GM21526 (cell line): Measurements from ENCODE around the gene SP3.
"Not testable (repeated sequence)": the region's sequence is repeated elsewhere in the genome, so short reads cannot be mapped to it uniquely, and the experiment has no call there.

Experiments
- ATAC-seq: cut with Tn5 transposase; IDR thresholded peaks from one replicate; pipeline ENCODE4 v1.9.1; 2021; ENCODE audit warnings: moderate library complexity; ENCODE audit not compliant: unreplicated experiment, low FRiP score

The SP3 gene

DNA sequence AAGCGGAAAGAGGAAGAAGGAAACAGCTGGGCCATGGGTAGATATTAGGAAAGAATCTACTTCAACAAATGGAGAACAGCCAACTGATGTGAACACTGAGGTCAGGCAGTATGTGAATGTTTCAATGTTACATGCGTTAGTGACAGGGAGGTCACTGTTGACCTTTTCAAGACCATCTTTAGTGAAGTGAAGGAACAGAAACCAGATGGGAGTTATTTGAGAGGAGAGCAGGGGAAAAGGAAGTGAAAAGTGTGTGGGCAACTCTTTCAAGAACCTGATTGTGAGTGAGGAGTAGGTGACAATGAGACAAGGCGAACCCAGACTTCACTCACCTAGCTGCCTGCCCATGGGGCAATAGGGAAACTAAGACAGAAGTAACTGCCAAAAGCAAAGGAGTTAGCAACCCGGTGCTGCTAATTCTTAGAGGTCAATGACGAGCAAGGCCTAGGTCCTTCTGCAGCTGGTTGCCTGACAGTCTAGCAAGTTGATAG lies 67.0 kb downstream of the SP3 start:
- ATAC-seq = peak; percentile 89

DNA sequence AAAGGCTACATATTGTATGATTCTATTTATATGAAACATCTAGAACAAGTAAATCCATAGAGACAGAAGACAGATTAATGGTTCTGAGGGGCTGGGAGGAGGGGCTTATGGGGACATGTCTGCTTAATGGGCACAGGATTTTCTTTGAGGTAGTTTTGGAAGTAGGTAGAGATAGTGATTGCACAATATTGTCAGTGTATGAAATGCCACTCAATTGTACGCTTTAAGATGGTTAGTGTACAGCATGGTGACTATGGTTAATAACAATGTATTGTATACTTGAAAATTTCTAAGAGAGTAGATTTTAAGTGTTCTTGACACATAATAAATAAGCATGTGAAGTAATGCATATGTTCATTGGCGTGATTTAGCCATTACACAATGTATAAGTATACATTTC lies 68.4 kb downstream of the SP3 start:
- ATAC-seq = no peak

DNA sequence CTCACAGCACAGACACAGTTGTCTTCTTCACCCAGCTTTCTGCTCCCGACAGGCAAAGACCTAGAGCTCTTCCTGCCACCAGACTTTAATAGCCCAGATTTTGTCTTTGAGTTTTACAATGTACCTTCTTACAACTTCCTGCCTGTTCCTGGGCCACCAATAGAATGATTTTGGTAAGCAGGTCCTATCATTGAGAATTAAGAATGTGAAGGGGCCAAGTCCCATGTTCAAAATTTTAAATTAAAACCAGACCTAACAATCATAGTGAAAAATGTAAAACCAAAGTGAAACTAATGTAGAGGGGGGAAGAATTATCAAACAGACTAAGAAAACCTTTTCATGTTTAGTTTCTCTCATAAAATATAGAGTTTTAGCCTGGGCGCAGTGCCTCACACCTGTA lies 72.8 kb downstream of the SP3 start:
- no peak for ATAC-seq

- ATAC-seq = no peak
These were observed 73.7 kb downstream of the SP3 start for GRCh38 chr2:173891315-173892037.

DNA sequence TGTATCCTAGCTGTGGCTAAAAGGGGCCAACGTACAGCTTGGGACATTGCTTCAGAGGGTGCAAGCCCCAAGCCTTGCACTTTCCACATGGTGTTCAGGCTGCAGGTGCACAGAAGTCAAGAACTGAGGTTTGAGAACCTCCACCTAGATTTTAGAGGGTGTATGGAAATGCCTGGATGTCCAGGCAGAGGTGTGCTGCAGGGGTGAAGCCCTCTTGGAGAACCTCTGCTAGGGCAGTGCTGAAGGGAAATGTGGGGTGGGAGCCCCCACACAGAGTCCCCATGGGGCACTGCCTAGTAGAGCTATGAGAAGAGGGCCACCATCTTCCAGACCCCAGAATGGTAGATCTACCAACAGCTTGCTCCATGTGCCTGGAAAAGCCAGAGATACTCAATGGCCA lies 75.7 kb downstream of the SP3 start:
- ATAC-seq = not testable (repeated sequence)

DNA sequence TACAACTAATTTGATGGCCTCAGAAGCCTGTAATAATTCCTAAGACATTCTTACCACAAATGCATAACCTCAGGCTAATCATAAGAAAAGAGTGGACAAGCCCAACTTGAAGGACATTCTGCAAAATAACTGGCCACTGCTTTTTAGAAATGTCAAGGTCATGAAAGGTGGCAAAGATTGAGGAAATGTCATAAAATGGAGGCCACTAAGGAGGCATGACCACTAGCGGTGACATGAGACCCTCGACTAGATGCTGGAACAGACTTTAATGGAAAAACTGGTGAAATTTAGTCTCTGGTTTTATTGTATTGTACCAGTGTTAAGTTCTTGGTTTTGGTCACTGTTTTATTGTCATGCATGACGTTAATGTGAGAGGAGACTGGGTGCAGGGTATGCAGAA lies 78.6 kb downstream of the SP3 start:
- ATAC-seq = no peak

DNA sequence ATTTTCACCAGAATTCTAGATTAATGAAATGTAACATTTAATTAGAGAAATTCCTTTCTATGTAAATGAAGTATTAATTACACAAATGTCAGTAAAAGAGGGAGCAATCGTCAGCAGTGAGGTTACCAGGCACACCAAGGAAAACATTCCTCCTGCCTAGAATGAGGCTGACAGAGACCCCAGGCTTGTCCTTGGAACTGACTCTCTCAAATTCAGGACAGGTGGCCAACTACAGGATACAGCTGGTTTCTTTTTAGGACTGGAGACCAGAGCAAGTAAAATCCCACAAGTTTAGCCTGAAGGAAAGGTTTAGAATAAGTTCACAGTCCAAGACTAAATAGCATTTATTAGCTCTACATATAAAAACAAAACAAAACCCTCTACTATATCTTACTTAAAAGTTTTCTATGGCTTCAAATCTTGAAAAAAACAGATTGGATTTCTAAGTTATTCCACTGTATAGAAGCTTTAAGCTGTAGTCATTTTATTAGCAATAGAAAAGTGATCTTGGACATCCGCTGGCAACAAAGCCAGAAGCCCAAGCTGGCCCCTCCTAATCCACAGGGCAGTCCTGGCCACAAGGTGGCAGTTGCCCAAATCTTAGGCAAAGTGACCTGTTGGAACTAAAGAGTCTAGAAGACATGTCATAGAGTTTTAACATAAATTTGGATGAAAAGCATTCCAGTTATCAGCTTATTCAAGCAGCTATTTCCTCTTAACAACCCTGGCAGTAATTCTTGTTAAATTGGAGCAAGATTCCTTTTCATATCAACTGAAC lies 81.0 kb downstream of the SP3 start:
- ATAC-seq = no peak

DNA sequence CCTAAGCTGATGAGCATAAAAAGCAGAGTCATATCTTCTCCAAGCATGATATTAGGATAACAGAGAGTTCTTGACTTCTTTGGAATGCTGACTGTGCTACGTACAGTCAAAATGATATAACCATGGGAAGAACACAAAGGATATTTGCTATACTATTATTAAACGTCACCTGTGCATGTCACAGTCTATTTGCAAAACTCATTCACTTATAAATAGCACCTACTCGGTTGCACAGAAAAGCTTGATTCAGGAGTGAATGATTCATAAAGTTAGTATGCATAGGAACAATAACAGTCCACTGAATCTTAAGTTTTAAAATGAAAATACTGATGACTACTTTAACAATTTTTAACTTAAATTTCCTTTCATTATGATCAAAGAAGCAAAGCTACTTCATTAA lies 83.3 kb downstream of the SP3 start:
- ATAC-seq = no peak

DNA sequence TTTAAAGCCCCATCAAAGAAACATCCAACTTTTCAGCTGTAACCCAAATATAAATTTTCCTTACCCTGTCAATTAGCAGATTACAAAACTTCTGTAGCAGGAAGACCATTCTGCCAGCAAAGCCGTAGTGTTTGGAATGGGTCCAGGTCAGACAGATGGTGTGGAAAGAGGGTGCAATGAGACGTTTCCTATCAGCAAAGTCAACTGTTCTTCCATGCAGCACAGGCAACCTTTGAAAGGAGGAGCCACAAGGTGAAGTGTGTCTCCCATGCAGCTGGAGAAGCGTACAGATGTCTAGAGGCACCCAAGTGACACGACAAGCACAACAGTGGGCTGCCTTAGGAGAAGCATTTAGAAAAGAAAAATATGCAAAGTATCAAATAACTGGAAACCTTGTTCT lies 83.7 kb downstream of the SP3 start:
- no peak for ATAC-seq

- ATAC-seq = no peak
These were observed 84.6 kb downstream of the SP3 start for GRCh38 chr2:173880561-173880960.

- no peak for ATAC-seq
These were observed 88.2 kb downstream of the SP3 start for GRCh38 chr2:173876833-173877413.

DNA sequence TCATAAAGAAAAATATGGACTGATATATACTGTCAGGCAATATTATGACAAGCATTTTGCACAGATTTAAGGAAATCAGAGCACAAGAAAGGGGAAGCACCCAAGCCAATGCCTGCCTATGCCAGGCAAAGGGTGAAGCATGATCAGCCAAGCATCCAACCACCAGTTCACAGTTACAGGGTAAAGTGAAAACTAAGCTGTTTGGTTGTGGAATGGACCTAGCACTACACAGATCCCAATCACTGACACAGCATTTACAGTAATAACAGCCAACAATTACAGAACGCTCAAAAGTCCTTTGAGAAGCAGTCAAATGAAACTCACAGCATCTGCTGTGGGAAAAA lies 90.3 kb downstream of the SP3 start:
- peak; percentile 79 for ATAC-seq

GRCh38 chr2:173874003-173874893 lies 90.9 kb downstream of the SP3 start:
- ATAC-seq = peak; percentile 38

GRCh38 chr2:173872714-173873113 lies 92.5 kb downstream of the SP3 start:
- ATAC-seq = no peak

- ATAC-seq = no peak
These were observed 95.6 kb downstream of the SP3 start for GRCh38 chr2:173869244-173870229.

GRCh38 chr2:173868406-173868805 lies 96.8 kb downstream of the SP3 start:
- ATAC-seq = no peak

- ATAC-seq = no peak
These were observed 98.1 kb downstream of the SP3 start for GRCh38 chr2:173866874-173867618.

DNA sequence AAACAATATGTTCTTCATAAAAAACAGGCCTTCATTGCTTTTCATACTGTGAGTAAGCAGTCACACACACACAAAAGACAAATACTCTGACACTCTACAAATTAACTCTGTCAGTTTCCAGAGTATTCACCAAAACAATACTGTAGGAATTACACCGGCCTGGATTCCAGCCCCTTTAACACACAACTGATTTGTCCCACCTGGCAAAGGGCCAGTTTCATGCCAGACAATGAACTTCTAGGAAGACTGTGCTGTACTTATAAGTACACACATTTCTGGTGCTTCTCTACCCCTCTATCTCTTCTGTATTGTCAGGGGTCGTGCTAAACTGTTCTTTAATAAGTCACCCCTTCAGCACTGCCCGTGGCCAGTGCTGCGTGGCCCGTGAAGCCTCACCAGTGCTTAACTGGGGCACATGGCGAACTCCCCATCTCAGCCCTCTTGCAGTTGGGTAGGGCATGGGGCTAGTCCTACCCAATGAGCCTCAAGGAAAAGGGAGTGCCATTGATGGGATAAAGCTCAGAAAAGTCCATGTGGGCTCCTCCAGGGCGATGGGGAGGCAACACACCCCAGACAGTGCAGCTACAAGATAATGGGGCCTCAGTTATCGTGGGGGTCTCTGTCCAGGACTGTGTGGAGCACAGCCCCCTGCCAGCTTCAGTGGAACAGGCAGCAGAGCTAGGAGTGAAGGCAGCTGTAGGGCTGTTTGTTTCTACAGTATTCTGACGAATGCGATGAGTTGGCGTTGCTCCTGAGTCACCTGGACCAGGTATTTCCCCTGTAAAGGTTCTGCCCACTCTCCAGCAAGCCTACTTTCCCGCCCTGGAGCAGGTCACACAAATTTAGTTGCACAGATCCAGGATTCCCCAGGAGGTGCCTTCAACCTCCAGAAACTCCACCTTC lies 99.0 kb downstream of the SP3 start:
- ATAC-seq = no peak
